Fibroblast of the aortic adventitia (primary cell): Measurements from ENCODE around the gene CHST2. TPM values are rescaled to one million over a fixed set of nuclear protein-coding genes. Genes with fewer than 3 reads are reported as not detected.

Source experiments
- DNase-seq: peaks from one replicate; pipeline ENCODE4 v3.0.0-alpha.2; 2010; ENCODE audit warnings: low read depth
- H3K4me3 ChIP-seq: 2 replicates; pipeline ENCODE4 v1.5.1; 2011; ENCODE audit warnings: low read depth, mild to moderate bottlenecking, control low read depth, low read length, moderate library complexity
- CTCF ChIP-seq: IDR thresholded peaks from 2 replicates; pipeline ENCODE4 v1.5.1; 2011; ENCODE audit warnings: mild to moderate bottlenecking, low read length, control low read depth, inconsistent platforms; ENCODE audit not compliant: insufficient read depth
- total RNA-seq: library from RNA; depleted of rRNA; stranded (reverse); fragments of >200 nt; gene quantifications from 2 replicates; pipeline ENCODE4 v1.2.3, GENCODE V29; 2012; ENCODE audit warnings: low replicate concordance

The CHST2 gene
- total RNA-seq, 1 donor = 5.0 TPM

GRCh38 chr3:143081365-143081764 is 38.2 kb upstream of the CHST2 start:
- TF ChIP-seq CTCF = no peak
- no peak overlapping the region for H3K4me3 ChIP-seq
- no peak for DNase-seq

DNA sequence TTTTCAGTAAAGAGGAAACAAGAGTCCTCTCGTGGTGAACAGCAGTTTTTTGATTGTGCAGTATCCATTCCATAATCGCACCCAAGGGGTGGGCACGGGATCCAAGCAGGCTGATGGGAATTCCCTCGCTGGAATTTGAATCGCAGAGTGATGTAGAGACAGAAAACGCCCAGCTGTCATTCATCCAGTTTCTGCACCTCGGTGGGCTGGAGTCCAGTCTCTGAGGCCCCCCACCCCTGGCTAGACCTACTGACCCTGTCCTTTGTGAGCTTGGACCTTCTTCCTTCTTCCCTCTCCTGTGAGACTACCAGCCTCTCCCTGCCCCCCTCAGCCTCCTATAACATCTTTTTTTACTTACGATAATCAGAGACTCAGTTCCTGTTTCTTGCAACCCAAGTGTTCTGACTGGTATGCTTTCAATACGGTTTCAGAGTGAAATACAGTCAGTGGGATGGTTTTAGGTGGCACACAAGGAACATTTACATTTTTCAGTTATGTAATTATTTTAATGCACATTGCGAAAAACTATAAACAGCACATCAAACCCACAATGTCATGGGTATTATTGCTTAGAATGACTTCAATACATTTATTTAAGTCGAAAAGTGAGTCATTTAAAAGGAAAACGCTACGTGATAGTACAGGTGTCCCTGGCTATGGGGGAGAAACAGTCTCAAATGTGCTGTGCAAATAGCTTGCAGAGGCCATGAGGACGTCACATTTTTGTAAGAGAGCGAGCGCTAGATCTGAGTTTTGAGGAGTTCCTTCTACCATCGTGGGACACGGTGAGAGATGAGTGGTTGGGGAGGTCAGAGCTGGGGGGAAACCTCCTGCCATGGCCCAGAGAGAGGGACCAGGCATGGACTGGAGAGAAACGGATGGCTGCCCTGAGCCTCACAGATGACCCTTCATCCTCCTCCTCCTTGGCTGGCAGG is 37.5 kb upstream of the CHST2 start:
- TF ChIP-seq CTCF = no peak
- H3K4me3 ChIP-seq = no peak overlapping the region
- no peak for DNase-seq

- no peak overlapping the region for H3K4me3 ChIP-seq
- TF ChIP-seq CTCF = no peak
- no peak for DNase-seq
Measured at GRCh38 chr3:143083781-143084180, 35.8 kb upstream of the CHST2 start.

GRCh38 chr3:143084856-143085731 is 34.5 kb upstream of the CHST2 start:
- peak; percentile 52 for DNase-seq

GRCh38 chr3:143088835-143089234 is 30.7 kb upstream of the CHST2 start:
- no peak for DNase-seq
- TF ChIP-seq CTCF = no peak
- H3K4me3 ChIP-seq = no peak overlapping the region

More at GRCh38 chr3:143084856-143085731, 34.5 kb upstream of the CHST2 start:
- H3K4me3 ChIP-seq = no peak overlapping the region
- TF ChIP-seq CTCF = no peak

GRCh38 chr3:143089965-143090364 is 29.6 kb upstream of the CHST2 start:
- TF ChIP-seq CTCF = no peak
- no peak for DNase-seq
- H3K4me3 ChIP-seq = no peak overlapping the region
